GM23338 (cell line): ENCODE results near the gene CCDC106. TPM values are rescaled to one million over a fixed set of nuclear protein-coding genes. Genes with fewer than 3 reads are reported as not detected.

ENCODE experiments used
- ATAC-seq: fragments of 200-7000 bp; cut with Tn5 transposase; 3 replicates; pipeline ENCODE4 v1.9.1; 2020
- DNase-seq: peaks from one replicate; pipeline ENCODE4 v3.0.0-alpha.2; 2015; ENCODE audit warnings: low spot score
- H2AFZ ChIP-seq: fragments of 200-600 bp; sonication (generic); 2 replicates; pipeline ENCODE4 v1.8.0; 2016; ENCODE audit warnings: antibody characterized with exemption, mild to moderate bottlenecking, moderate library complexity
- H3F3A ChIP-seq: fragments of 200-600 bp; sonication (generic); replicated peaks from 2 replicates; pipeline ENCODE4 v1.8.0; 2017; ENCODE audit warnings: antibody characterized with exemption, mixed run types, low read depth
- H3K27ac ChIP-seq: fragments of 200-600 bp; sonication (generic); 2 replicates; pipeline ENCODE4 v1.6.1; 2016; ENCODE audit warnings: low read depth
- H3K27me3 ChIP-seq: fragments of 200-600 bp; sonication (generic); 2 replicates; pipeline ENCODE4 v1.8.0; 2016; ENCODE audit warnings: mild to moderate bottlenecking, mixed run types, moderate library complexity; ENCODE audit not compliant: insufficient read depth
- H3K36me3 ChIP-seq: fragments of 200-600 bp; sonication (generic); 2 replicates; pipeline ENCODE4 v1.8.0; 2016; ENCODE audit warnings: mild to moderate bottlenecking; ENCODE audit not compliant: insufficient read depth
- H3K4me1 ChIP-seq: fragments of 200-600 bp; sonication (generic); 2 replicates; pipeline ENCODE4 v1.8.0; 2016; ENCODE audit warnings: mild to moderate bottlenecking, moderate library complexity; ENCODE audit not compliant: insufficient read depth
- H3K4me2 ChIP-seq: fragments of 200-600 bp; sonication (generic); 2 replicates; pipeline ENCODE4 v1.7.1; 2017; ENCODE audit warnings: mixed run types
- H3K4me3 ChIP-seq: fragments of 200-600 bp; sonication (generic); 2 replicates; pipeline ENCODE4 v1.6.1; 2016; ENCODE audit warnings: mixed run types
- H3K79me2 ChIP-seq: fragments of 200-600 bp; sonication (generic); replicated peaks from 2 replicates; pipeline ENCODE4 v1.8.0; 2017; ENCODE audit warnings: mild to moderate bottlenecking; ENCODE audit not compliant: insufficient read depth
- H3K9me2 ChIP-seq: fragments of 200-600 bp; sonication (generic); 2 replicates; pipeline ENCODE4 v1.8.0; 2017; ENCODE audit not compliant: insufficient read depth
- H4K20me1 ChIP-seq: fragments of 200-600 bp; sonication (generic); replicated peaks from 2 replicates; pipeline ENCODE4 v1.8.0; 2017; ENCODE audit warnings: mild to moderate bottlenecking; ENCODE audit not compliant: insufficient read depth
- H3K27ac Mint-ChIP-seq: 2 replicates; pipeline ENCODE4 v1.8.0; 2020; ENCODE audit warnings: inconsistent platforms, mild to moderate bottlenecking, moderate library complexity, mixed read lengths
- H3K27me3 Mint-ChIP-seq: 3 replicates; pipeline ENCODE4 v1.8.0; 2022; ENCODE audit warnings: low read depth, mild to moderate bottlenecking, moderate library complexity, mixed read lengths, inconsistent platforms; ENCODE audit not compliant: insufficient read depth, poor library complexity
- H3K36me3 Mint-ChIP-seq: 3 replicates; pipeline ENCODE4 v1.8.0; 2021; ENCODE audit warnings: low read depth, mild to moderate bottlenecking, inconsistent platforms, moderate library complexity, mixed read lengths
- H3K4me1 Mint-ChIP-seq: 3 replicates; pipeline ENCODE4 v1.8.0; 2020; ENCODE audit warnings: mild to moderate bottlenecking, inconsistent platforms, mixed read lengths
- H3K4me3 Mint-ChIP-seq: 3 replicates; pipeline ENCODE4 v1.8.0; 2021; ENCODE audit warnings: moderate library complexity, mild to moderate bottlenecking, inconsistent platforms, mixed read lengths
- H3K9me3 Mint-ChIP-seq: 3 replicates; pipeline ENCODE4 v1.8.0; 2020; ENCODE audit warnings: moderate library complexity, mild to moderate bottlenecking, inconsistent platforms, mixed read lengths
- CREB1 ChIP-seq: fragments of 250-450 bp; sonication (Bioruptor Pico); IDR thresholded peaks from 2 replicates; pipeline ENCODE4 v1.5.0; 2020; ENCODE audit warnings: low read depth, mild to moderate bottlenecking, moderate library complexity
- CTCF ChIP-seq, 2 experiments: fragments of 200-600 bp in 1 of 2; sonication (generic) in 1 of 2; conservative IDR thresholded peaks; 2 replicates each; pipeline versions ENCODE4 v1.5.1 to v1.6.1; 2016 to 2017; ENCODE audit warnings: antibody characterized with exemption in 2 of 2, low read depth in 2 of 2, mild to moderate bottlenecking in 2 of 2, moderate library complexity in 1 of 2
- ETS1 ChIP-seq: IDR thresholded peaks from 2 replicates; pipeline ENCODE4 v1.6.1; 2016; ENCODE audit warnings: antibody characterized with exemption
- EZH2 ChIP-seq: fragments of 200-600 bp; sonication (generic); IDR thresholded peaks from one replicate; pipeline ENCODE4 v1.8.0; 2017; ENCODE audit warnings: antibody characterized with exemption, mild to moderate bottlenecking, low read depth; ENCODE audit not compliant: unreplicated experiment
- JUNB ChIP-seq: IDR thresholded peaks from one replicate; pipeline ENCODE4 v1.6.1; 2016; ENCODE audit warnings: antibody characterized with exemption; ENCODE audit not compliant: unreplicated experiment
- POLR2AphosphoS5 ChIP-seq: IDR thresholded peaks from 2 replicates; pipeline ENCODE4 v1.6.1; 2016; ENCODE audit warnings: antibody characterized with exemption, low read depth
- STAT1 ChIP-seq: IDR thresholded peaks from one replicate; pipeline ENCODE4 v1.6.1; 2016; ENCODE audit warnings: antibody characterized with exemption; ENCODE audit not compliant: unreplicated experiment
- ZNF114 ChIP-seq: fragments of 250-450 bp; sonication (Bioruptor Pico); IDR thresholded peaks from 2 replicates; pipeline ENCODE4 v1.5.0; 2020; ENCODE audit warnings: mild to moderate bottlenecking, moderate library complexity
- ZNF462 ChIP-seq: fragments of 250-450 bp; sonication (Bioruptor Pico); IDR thresholded peaks from 2 replicates; pipeline ENCODE4 v1.5.0; 2020; ENCODE audit warnings: mild to moderate bottlenecking, moderate library complexity
- long read RNA-seq: library from polyadenylated mRNA; unstranded; transcript quantifications from one replicate; pipeline ENCODE4 v2.0.0, GENCODE V29; 2020; ENCODE audit not compliant: unreplicated experiment
- polyA plus RNA-seq: library from polyadenylated mRNA; unstranded; fragments of >200 nt; fragmentation: Nextera tagmentation; extraction: Ambion mirVana; gene quantifications from 2 replicates; pipeline ENCODE4 v1.2.1, GENCODE V29; 2016
- total RNA-seq: library from RNA; depleted of rRNA; stranded (reverse); fragments of >200 nt; shearing (Covaris generic); gene quantifications from 2 replicates; pipeline ENCODE4 v1.2.3, GENCODE V29; 2014; rRNA removed

The CCDC106 gene
- 8.2 and 12.0 TPM in 2 replicates for total RNA-seq
- polyA plus RNA-seq, result 17.6 and 19.9 TPM in 2 replicates
- long read RNA-seq, partial matches to known transcripts, result 2 of 6 reads
- long read RNA-seq, other reads (novel, unspliced or antisense), result 1 of 6 reads

GRCh38 chr19:55647732-55648584 lies at the start of gene CCDC106:
CCDC106 (plus strand) TSS chr19:55648212; CDS start chr19:55649047, 835 bp downstream.
- peaks cover 42% of the 10 kb centered on the region for H3K27me3 Mint-ChIP-seq
- no peaks in the 10 kb centered on the region for H3K27me3 ChIP-seq
- no peaks in the 10 kb centered on the region; the same call in 2 of the 3 replicates for H3K9me3 Mint-ChIP-seq
- ATAC-seq (peak; percentile 49), DNase-seq (peak; percentile 96)
- no peaks in the 10 kb centered on the region for H4K20me1 ChIP-seq
- no peaks in the 10 kb centered on the region; the same call in 1 of the 2 replicates for H3K4me1 ChIP-seq
- H3K4me1 Mint-ChIP-seq, result peaks cover 34% of the 10 kb centered on the region
- H3K36me3 ChIP-seq, result no peaks in the 10 kb centered on the region
- H2AFZ ChIP-seq, result peak within 1 kb of the TSS; percentile 84; the same call in 1 of the 2 replicates
- H3K27ac ChIP-seq, result peak within 1 kb of the TSS; percentile 59; the same call in 1 of the 2 replicates
- TF ChIP-seq STAT1 (no peak), ZNF462 (CRISPR knock-in tag) (no peak), ETS1 (no peak), JUNB (peak; percentile 99), POLR2AphosphoS5 (peak; percentile 6; the same call in 1 of the 2 replicates), CTCF (conservative IDR thresholded peaks at IDR 0.05; ENCODE audit: low read depth in 2 of 2) (no peak), EZH2 (no peak), CREB1 (0 out of 2 replicates have a peak, but pooled peaks have one; percentile 19), ZNF114 (CRISPR knock-in tag) (no peak)
- peak within 1 kb of the TSS; percentile 84 for H3K4me3 Mint-ChIP-seq
- no peak within 1 kb of the TSS for H3K27ac Mint-ChIP-seq
- peaks cover 36% of the 10 kb centered on the region for H3K79me2 ChIP-seq
- H3K36me3 Mint-ChIP-seq, result peaks cover 41% of the 10 kb centered on the region
- peaks cover 15% of the 10 kb centered on the region; the same call in 1 of the 2 replicates for H3F3A ChIP-seq
- H3K4me3 ChIP-seq, result peak within 1 kb of the TSS; percentile 65
- peak within 1 kb of the TSS; percentile 87 for H3K4me2 ChIP-seq
- H3K9me2 ChIP-seq, result no peaks in the 10 kb centered on the region
